NCI-H1048 (cell line): ENCODE measurements around the gene TRMU.
"Not testable (repeated sequence)": the region's sequence is repeated elsewhere in the genome, so short reads cannot be mapped to it uniquely, and the experiment has no call there.

ENCODE experiments used
- DNase-seq: peaks from one replicate; lab custom pipeline; 2025; lab: John Stamatoyannopoulos, UW

The TRMU gene

GRCh38 chr22:46300491-46300890 lies 35.0 kb upstream of the TRMU start:
- no peak for DNase-seq

GRCh38 chr22:46303347-46303965 lies 32.1 kb upstream of the TRMU start:
- DNase-seq = no peak

- DNase-seq = no peak
These were observed 27.1 kb upstream of the TRMU start for GRCh38 chr22:46308283-46308988.

- DNase-seq = no peak
These were observed 25.9 kb upstream of the TRMU start for GRCh38 chr22:46309526-46310085.

- no peak for DNase-seq
These were observed 23.5 kb upstream of the TRMU start for GRCh38 chr22:46312056-46312455.

GRCh38 chr22:46312848-46313247 lies 22.7 kb upstream of the TRMU start:
- DNase-seq = not testable (repeated sequence)

GRCh38 chr22:46315976-46316375 lies 19.5 kb upstream of the TRMU start:
- DNase-seq = no peak

- no peak for DNase-seq
These were observed 17.9 kb upstream of the TRMU start for GRCh38 chr22:46317646-46318045.

GRCh38 chr22:46318576-46318975 lies 16.9 kb upstream of the TRMU start:
- no peak for DNase-seq

- no peak for DNase-seq
These were observed 16.2 kb upstream of the TRMU start for GRCh38 chr22:46319319-46319718.

GRCh38 chr22:46320166-46320710 lies 15.3 kb upstream of the TRMU start:
- DNase-seq = no peak

GRCh38 chr22:46320716-46321386 lies 14.7 kb upstream of the TRMU start:
- DNase-seq = no peak

GRCh38 chr22:46322711-46323110 lies 12.8 kb upstream of the TRMU start:
- DNase-seq = no peak

- no peak for DNase-seq
These were observed 12.4 kb upstream of the TRMU start for GRCh38 chr22:46323162-46323561.

GRCh38 chr22:46326066-46326680 lies 9.3 kb upstream of the TRMU start:
- DNase-seq = no peak

- no peak for DNase-seq
These were observed 7.6 kb upstream of the TRMU start for GRCh38 chr22:46327691-46328465.

GRCh38 chr22:46328797-46329196 lies 6.7 kb upstream of the TRMU start:
- no peak for DNase-seq

GRCh38 chr22:46329616-46330015 lies 5.9 kb upstream of the TRMU start:
- no peak for DNase-seq

- DNase-seq = no peak
These were observed 5.1 kb upstream of the TRMU start for GRCh38 chr22:46330426-46330825.

GRCh38 chr22:46331496-46331895 lies 4.0 kb upstream of the TRMU start:
- no peak for DNase-seq
